ENCODE results near the gene ABCB8. TPM values are rescaled to one million over a fixed set of nuclear protein-coding genes. Genes with fewer than 3 reads are reported as not detected.

Gene ABCB8
- total and polyA plus RNA-seq, 2 donors (not counting 3 experiments of a cell fraction or from before 2014, with no cell fraction given) = 38.0 to 46.3 TPM

GRCh38 chr7:151074817-151075661 is 46.8 kb downstream of the ABCB8 start:
- Histone ChIP-seq H3K9me3 (replicated peaks; ENCODE audit: control insufficient read depth, insufficient read depth, low read length) (no peaks in the 10 kb centered on the region), H3K27ac (ENCODE audit: insufficient read depth, low read depth, low read length) (no peak overlapping the region), H3K9me1 (replicated peaks; ENCODE audit: control insufficient read depth, extremely low read depth, insufficient read depth, low read length) (no peaks in the 10 kb centered on the region), H4K20me1 (replicated peaks; ENCODE audit: control insufficient read depth, extremely low read depth, insufficient read depth, low read length) (no peaks in the 10 kb centered on the region), H3K4me2 (ENCODE audit: insufficient read depth, low read length) (no peak overlapping the region), H3K9ac (replicated peaks; ENCODE audit: extremely low read depth, insufficient read depth, low read length) (no peak overlapping the region), H2AFZ (ENCODE audit: low read depth, low read length) (no peak overlapping the region), H3K36me3 (ENCODE audit: control insufficient read depth in 2 of 2, extremely low read depth in 1 of 2, insufficient read depth in 2 of 2, low read length in 2 of 2) (peaks cover 5 to 44% of the 10 kb centered on the region in 2 experiments), H3K79me2 (ENCODE audit: control insufficient read depth, insufficient read depth, low read length) (peaks cover 14% of the 10 kb centered on the region), H3K4me1 (ENCODE audit: control insufficient read depth, extremely low read depth, insufficient read depth, low read length) (peaks cover 10% of the 10 kb centered on the region), H3K27me3 (ENCODE audit: control insufficient read depth in 2 of 2, insufficient read depth in 2 of 2, low read length in 2 of 2) (no peaks in the 10 kb centered on the region), H3K4me3 (replicated peaks in 1 of 3; ENCODE audit: insufficient read depth in 1 of 3, low read depth in 1 of 3, low read length in 3 of 3) (no peak overlapping the region)
- intact Hi-C loops (cut with micrococcal nuclease) = no loop called here
- CTCF ChIA-PET = interaction anchor here (1.0 to 2.1 kb wide), 2 partner anchors 10 to 62 kb away, joined by 3 to 4 read pairs; no protein-coding TSS in a partner anchor
- no TSS peak for BruUV-seq (replicated peaks)
- no peak for TF ChIP-seq FOS (IDR thresholded peaks at IDR 0.05; ENCODE audit: borderline replicate concordance, insufficient read depth, low read length)
- no peak for TF ChIP-seq MYC (IDR thresholded peaks at IDR 0.05; ENCODE audit: low read depth, low read length)
- no peak for TF ChIP-seq EZH2 (IDR thresholded peaks at IDR 0.05; ENCODE audit: borderline replicate concordance, low read depth, low read length, severe bottlenecking)
- no peak for TF ChIP-seq MAX (IDR thresholded peaks at IDR 0.05; ENCODE audit: insufficient read depth, insufficient read length)
- TF ChIP-seq GATA2 (IDR thresholded peaks at IDR 0.05; ENCODE audit: insufficient read depth, insufficient read length, low read depth, low read length) = no peak
- TF ChIP-seq CTCF (IDR thresholded peaks at IDR 0.05; ENCODE audit: extremely low read depth in 1 of 2, insufficient read depth in 1 of 2, low read depth in 1 of 2, low read length in 2 of 2) = no peak
- no peak for TF ChIP-seq POLR2AphosphoS5 (IDR thresholded peaks at IDR 0.05; ENCODE audit: insufficient read depth, low read depth, low read length)
- TF ChIP-seq JUN (IDR thresholded peaks at IDR 0.05; ENCODE audit: borderline replicate concordance, insufficient read depth, insufficient read length, low read depth) = no peak
- dilution Hi-C loops (cut with MboI; ENCODE audit: extremely low pct_ligation_motif_present, low sequenced_read_pairs) = no loop called here
- no peak for FAIRE-seq
- no peak for DNase-seq (ENCODE audit: low read depth, low spot score)
- POLR2A ChIA-PET = no interaction called here

All from endothelial cell of umbilical vein (primary cell).